Neuronal stem cell (in vitro differentiated cells): ENCODE measurements around the gene NCOA3.

Source experiments
- DNase-seq: peaks from one replicate; pipeline ENCODE4 v3.0.0-alpha.2; 2013; ENCODE audit warnings: low spot score
- H2AFZ ChIP-seq: one replicate; pipeline ENCODE4 v1.6.1; 2013; ENCODE audit warnings: mild to moderate bottlenecking, low read length, inconsistent platforms
- H2AK5ac ChIP-seq: 2 replicates; pipeline ENCODE4 v1.6.1; 2013; ENCODE audit warnings: low read depth, mild to moderate bottlenecking, inconsistent platforms, low read length, moderate library complexity, mixed read lengths
- H2BK120ac ChIP-seq: 2 replicates; pipeline ENCODE4 v1.6.1; 2013; ENCODE audit warnings: low read depth, mild to moderate bottlenecking, inconsistent platforms, low read length, moderate library complexity, mixed read lengths
- H2BK12ac ChIP-seq: one replicate; pipeline ENCODE4 v1.6.1; 2013; ENCODE audit warnings: low read length, inconsistent platforms
- H2BK15ac ChIP-seq: 2 replicates; pipeline ENCODE4 v1.6.1; 2013; ENCODE audit warnings: mild to moderate bottlenecking, low read length, inconsistent platforms, mixed read lengths
- H2BK5ac ChIP-seq: one replicate; pipeline ENCODE4 v1.6.1; 2013; ENCODE audit warnings: inconsistent platforms, mild to moderate bottlenecking, low read length, moderate library complexity
- H3K14ac ChIP-seq: one replicate; pipeline ENCODE4 v1.6.1; 2013; ENCODE audit warnings: low read length, inconsistent platforms
- H3K18ac ChIP-seq: 2 replicates; pipeline ENCODE4 v1.6.1; 2013; ENCODE audit warnings: low read length, inconsistent platforms
- H3K23ac ChIP-seq: 2 replicates; pipeline ENCODE4 v1.6.1; 2013; ENCODE audit warnings: low read depth, mild to moderate bottlenecking, mixed read lengths, low read length, inconsistent platforms; ENCODE audit not compliant: poor library complexity
- H3K27ac ChIP-seq: replicated peaks from 3 replicates; pipeline ENCODE4 v1.5.1; 2013; ENCODE audit warnings: low read length, inconsistent platforms
- H3K27me3 ChIP-seq, 3 experiments: 2 replicates each; pipeline ENCODE4 v1.6.1; 2013; ENCODE audit warnings: low read length in 3 of 3, mild to moderate bottlenecking in 2 of 3, inconsistent platforms in 1 of 3, low read depth in 1 of 3, mixed read lengths in 1 of 3, moderate library complexity in 1 of 3; ENCODE audit not compliant: control insufficient read depth in 3 of 3, insufficient read depth in 3 of 3
- H3K36me3 ChIP-seq, 2 donors: replicated peaks in 1 of 2; 2 replicates each; pipeline ENCODE4 v1.6.1; 2013; ENCODE audit warnings: low read length in 2 of 2; ENCODE audit not compliant: control insufficient read depth in 2 of 2, insufficient read depth in 2 of 2
- H3K4ac ChIP-seq: 2 replicates; pipeline ENCODE4 v1.6.1; 2013; ENCODE audit warnings: inconsistent platforms, mild to moderate bottlenecking, low read length, moderate library complexity
- H3K4me1 ChIP-seq, 2 donors: 1 replicate in 1 of 2; 2 replicates in 1 of 2; pipeline ENCODE4 v1.6.1; 2013; ENCODE audit warnings: low read length in 2 of 2, low read depth in 1 of 2; ENCODE audit not compliant: control insufficient read depth in 2 of 2, insufficient read depth in 1 of 2
- H3K4me2 ChIP-seq: one replicate; pipeline ENCODE4 v1.6.1; 2013; ENCODE audit warnings: mild to moderate bottlenecking, low read length, inconsistent platforms; ENCODE audit not compliant: insufficient read depth, poor library complexity, severe bottlenecking
- H3K4me3 ChIP-seq, 2 donors: 2 replicates each; pipeline ENCODE4 v1.5.1; 2013; ENCODE audit warnings: low read length in 2 of 2, mild to moderate bottlenecking in 2 of 2, inconsistent platforms in 1 of 2, moderate library complexity in 1 of 2
- H3K79me1 ChIP-seq: one replicate; pipeline ENCODE4 v1.6.1; 2013; ENCODE audit warnings: low read depth, mild to moderate bottlenecking, inconsistent platforms, low read length, moderate library complexity
- H3K9ac ChIP-seq: one replicate; pipeline ENCODE4 v1.6.1; 2013; ENCODE audit warnings: mild to moderate bottlenecking, low read depth, low read length, inconsistent platforms; ENCODE audit not compliant: poor library complexity
- H3K9me3 ChIP-seq, 2 donors: replicated peaks in 1 of 2; 2 replicates each; pipeline versions ENCODE3 to v1.6.1; 2013; ENCODE audit warnings: low read length in 2 of 2, mild to moderate bottlenecking in 2 of 2, inconsistent platforms in 1 of 2, low read depth in 1 of 2, mixed read lengths in 1 of 2, moderate library complexity in 1 of 2; ENCODE audit not compliant: control insufficient read depth in 2 of 2, insufficient read depth in 1 of 2
- H4K8ac ChIP-seq: one replicate; pipeline ENCODE4 v1.6.1; 2013; ENCODE audit warnings: low read depth, mild to moderate bottlenecking, inconsistent platforms, low read length, moderate library complexity
- H4K91ac ChIP-seq: one replicate; pipeline ENCODE4 v1.6.1; 2013; ENCODE audit warnings: low read length, low read depth, mild to moderate bottlenecking, inconsistent platforms; ENCODE audit not compliant: poor library complexity
- WGBS, 2 donors: extraction: QIAGEN DNeasy Blood & Tissue Kit; methylation state at CpG; one replicate each; pipeline ENCODE4 v1.1.7; 2013; ENCODE audit warnings: missing lambda C conversion rate in 2 of 2, mixed read lengths in 1 of 2; ENCODE audit not compliant: insufficient read length in 2 of 2, insufficient replicate concordance in 1 of 2; ENCODE audit errors: extremely low coverage in 2 of 2; 5-methylcytosine and 5-hydroxymethylcytosine counted together

The NCOA3 gene

GRCh38 chr20:47610247-47610944 is 108.7 kb downstream of the NCOA3 start:
- Histone ChIP-seq H4K8ac (no peak overlapping the region), H3K79me1 (peaks cover 3% of the 10 kb centered on the region), H3K18ac (no peak overlapping the region), H3K4me1 (no peaks in the 10 kb centered on the region), H3K27ac (no peak overlapping the region), H2BK120ac (no peak overlapping the region), H3K9me3 (no peaks in the 10 kb centered on the region), H3K4ac (no peak overlapping the region), H3K4me3 (no peak overlapping the region), H2AFZ (no peak overlapping the region), H4K91ac (no peak overlapping the region), H3K36me3 (peaks cover 0 to 7% of the 10 kb centered on the region in 2 donors), H2AK5ac (no peak overlapping the region), H3K23ac (no peak overlapping the region), H3K27me3 (no peaks in the 10 kb centered on the region), H2BK5ac (no peak overlapping the region), H3K14ac (no peak overlapping the region), H2BK15ac (no peak overlapping the region), H3K4me2 (no peak overlapping the region), H3K9ac (no peak overlapping the region), H2BK12ac (no peak overlapping the region)
- DNase-seq, result no peak
- whole genome bisulfite sequencing, 2 donors, result no CpG with 5 or more reads among the region's 6 CpGs

GRCh38 chr20:47610945-47611250 is 109.2 kb downstream of the NCOA3 start:
- no peak overlapping the region for H2BK15ac ChIP-seq
- no peak overlapping the region for H2BK5ac ChIP-seq
- H2AK5ac ChIP-seq, result no peak overlapping the region
- no peak overlapping the region for H3K14ac ChIP-seq
- H2BK12ac ChIP-seq, result no peak overlapping the region
- no peak for DNase-seq
- H3K79me1 ChIP-seq, result peaks cover 3% of the 10 kb centered on the region
- no peak overlapping the region for H3K4me3 ChIP-seq
- H3K18ac ChIP-seq, result no peak overlapping the region
- no peak overlapping the region for H3K9ac ChIP-seq
- H3K36me3 ChIP-seq, result peaks cover 0 to 7% of the 10 kb centered on the region in 2 donors
- no peak overlapping the region for H3K27ac ChIP-seq
- H3K4me2 ChIP-seq, result no peak overlapping the region
- H3K4ac ChIP-seq, result no peak overlapping the region
- no peak overlapping the region for H2AFZ ChIP-seq
- no peaks in the 10 kb centered on the region for H3K4me1 ChIP-seq
- no peaks in the 10 kb centered on the region for H3K27me3 ChIP-seq
- H3K9me3 ChIP-seq, result no peaks in the 10 kb centered on the region
- H4K91ac ChIP-seq, result no peak overlapping the region
- no peak overlapping the region for H2BK120ac ChIP-seq
- H3K23ac ChIP-seq, result no peak overlapping the region
- H4K8ac ChIP-seq, result no peak overlapping the region

- H3K36me3 ChIP-seq, result no peaks in the 10 kb centered on the region
- no peak overlapping the region for H3K4me3 ChIP-seq
- H3K4ac ChIP-seq, result no peak overlapping the region
- H3K18ac ChIP-seq, result no peak overlapping the region
- no peak overlapping the region for H4K8ac ChIP-seq
- H2BK15ac ChIP-seq, result no peak overlapping the region
- H3K27me3 ChIP-seq, result no peaks in the 10 kb centered on the region
- H3K23ac ChIP-seq, result no peak overlapping the region
- WGBS, 2 donors, result no CpG with 5 or more reads among the region's 9 CpGs
- H2AK5ac ChIP-seq, result no peak overlapping the region
- DNase-seq, result no peak
- H2BK120ac ChIP-seq, result no peak overlapping the region
- no peak overlapping the region for H2BK5ac ChIP-seq
- no peaks in the 10 kb centered on the region for H3K4me1 ChIP-seq
- no peak overlapping the region for H3K4me2 ChIP-seq
- H3K27ac ChIP-seq, result no peak overlapping the region
- no peak overlapping the region for H4K91ac ChIP-seq
- H2BK12ac ChIP-seq, result no peak overlapping the region
- H3K79me1 ChIP-seq, result peaks cover 3% of the 10 kb centered on the region
- no peak overlapping the region for H3K14ac ChIP-seq
- no peaks in the 10 kb centered on the region for H3K9me3 ChIP-seq
- H2AFZ ChIP-seq, result no peak overlapping the region
- H3K9ac ChIP-seq, result no peak overlapping the region
These were observed 110.1 kb downstream of the NCOA3 start for GRCh38 chr20:47611785-47612184.

- no CpG with 5 or more reads among the region's 2 CpGs for WGBS, 2 donors
These were observed 111.0 kb downstream of the NCOA3 start for GRCh38 chr20:47612670-47613069.

More at GRCh38 chr20:47612670-47613069, 111.0 kb downstream of the NCOA3 start:
- no peaks in the 10 kb centered on the region for H3K36me3 ChIP-seq
- no peak overlapping the region for H2AK5ac ChIP-seq
- H3K4me1 ChIP-seq, result no peaks in the 10 kb centered on the region
- H2BK120ac ChIP-seq, result no peak overlapping the region
- H2BK12ac ChIP-seq, result no peak overlapping the region
- no peak overlapping the region for H2BK5ac ChIP-seq
- H2AFZ ChIP-seq, result no peak overlapping the region
- H3K9ac ChIP-seq, result no peak overlapping the region
- no peak overlapping the region for H3K4me2 ChIP-seq
- no peak overlapping the region for H3K18ac ChIP-seq
- H2BK15ac ChIP-seq, result no peak overlapping the region
- no peak overlapping the region for H3K14ac ChIP-seq
- no peak overlapping the region for H3K4ac ChIP-seq
- peaks cover 3% of the 10 kb centered on the region for H3K79me1 ChIP-seq
- DNase-seq, result no peak
- H3K27ac ChIP-seq, result no peak overlapping the region
- H3K4me3 ChIP-seq, result no peak overlapping the region
- H3K23ac ChIP-seq, result no peak overlapping the region
- no peak overlapping the region for H4K8ac ChIP-seq
- H3K9me3 ChIP-seq, result no peaks in the 10 kb centered on the region
- H3K27me3 ChIP-seq, result no peaks in the 10 kb centered on the region
- no peak overlapping the region for H4K91ac ChIP-seq
